ENCODE data around the gene PROKR1. TPM values are rescaled to one million over a fixed set of nuclear protein-coding genes. Genes with fewer than 3 reads are reported as not detected.

PROKR1 gene
- total RNA-seq, 4 donors from 2014 or later: not detected

DNA sequence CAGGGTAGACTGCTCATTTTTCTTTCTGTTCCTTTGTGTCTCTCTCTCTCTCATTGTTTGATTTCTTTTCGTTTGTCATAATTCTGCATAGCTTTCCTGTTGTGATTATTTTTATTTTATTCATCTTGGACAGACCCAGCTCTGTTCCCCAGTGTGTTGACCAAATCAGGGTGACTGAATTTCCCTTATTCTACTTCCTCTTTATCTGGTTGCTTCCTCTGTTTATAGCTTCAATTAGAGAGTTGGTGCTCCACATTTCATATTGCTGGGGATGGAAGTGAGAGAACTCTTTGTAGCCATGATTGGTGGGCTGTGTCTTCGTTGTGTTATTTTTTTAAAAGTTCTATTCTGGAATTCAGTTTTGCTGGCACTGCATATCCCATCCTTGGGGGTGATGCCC, 19.1 kb downstream of the PROKR1 start:
- Histone ChIP-seq H3K9me3 (no peaks in the 10 kb centered on the region), H3K27ac (no peak overlapping the region), H3K27me3 (no peaks in the 10 kb centered on the region), H3K4me3 (no peak overlapping the region), H3K36me3 (no peaks in the 10 kb centered on the region), H3K4me1 (no peaks in the 10 kb centered on the region)
- TF ChIP-seq POLR2A (IDR thresholded peaks at IDR 0.05): no peak
- TF ChIP-seq, protein P1, sequence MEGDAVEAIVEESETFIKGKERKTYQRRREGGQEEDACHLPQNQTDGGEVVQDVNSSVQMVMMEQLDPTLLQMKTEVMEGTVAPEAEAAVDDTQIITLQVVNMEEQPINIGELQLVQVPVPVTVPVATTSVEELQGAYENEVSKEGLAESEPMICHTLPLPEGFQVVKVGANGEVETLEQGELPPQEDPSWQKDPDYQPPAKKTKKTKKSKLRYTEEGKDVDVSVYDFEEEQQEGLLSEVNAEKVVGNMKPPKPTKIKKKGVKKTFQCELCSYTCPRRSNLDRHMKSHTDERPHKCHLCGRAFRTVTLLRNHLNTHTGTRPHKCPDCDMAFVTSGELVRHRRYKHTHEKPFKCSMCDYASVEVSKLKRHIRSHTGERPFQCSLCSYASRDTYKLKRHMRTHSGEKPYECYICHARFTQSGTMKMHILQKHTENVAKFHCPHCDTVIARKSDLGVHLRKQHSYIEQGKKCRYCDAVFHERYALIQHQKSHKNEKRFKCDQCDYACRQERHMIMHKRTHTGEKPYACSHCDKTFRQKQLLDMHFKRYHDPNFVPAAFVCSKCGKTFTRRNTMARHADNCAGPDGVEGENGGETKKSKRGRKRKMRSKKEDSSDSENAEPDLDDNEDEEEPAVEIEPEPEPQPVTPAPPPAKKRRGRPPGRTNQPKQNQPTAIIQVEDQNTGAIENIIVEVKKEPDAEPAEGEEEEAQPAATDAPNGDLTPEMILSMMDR (IDR thresholded peaks at IDR 0.05): no peak
- WGBS, 2 donors: 51 to 54% methylated on average over 2 of the region's 2 CpGs
- DNase-seq: no peak
- intact Hi-C loops (cut with DNase I): no loop called here

DNA sequence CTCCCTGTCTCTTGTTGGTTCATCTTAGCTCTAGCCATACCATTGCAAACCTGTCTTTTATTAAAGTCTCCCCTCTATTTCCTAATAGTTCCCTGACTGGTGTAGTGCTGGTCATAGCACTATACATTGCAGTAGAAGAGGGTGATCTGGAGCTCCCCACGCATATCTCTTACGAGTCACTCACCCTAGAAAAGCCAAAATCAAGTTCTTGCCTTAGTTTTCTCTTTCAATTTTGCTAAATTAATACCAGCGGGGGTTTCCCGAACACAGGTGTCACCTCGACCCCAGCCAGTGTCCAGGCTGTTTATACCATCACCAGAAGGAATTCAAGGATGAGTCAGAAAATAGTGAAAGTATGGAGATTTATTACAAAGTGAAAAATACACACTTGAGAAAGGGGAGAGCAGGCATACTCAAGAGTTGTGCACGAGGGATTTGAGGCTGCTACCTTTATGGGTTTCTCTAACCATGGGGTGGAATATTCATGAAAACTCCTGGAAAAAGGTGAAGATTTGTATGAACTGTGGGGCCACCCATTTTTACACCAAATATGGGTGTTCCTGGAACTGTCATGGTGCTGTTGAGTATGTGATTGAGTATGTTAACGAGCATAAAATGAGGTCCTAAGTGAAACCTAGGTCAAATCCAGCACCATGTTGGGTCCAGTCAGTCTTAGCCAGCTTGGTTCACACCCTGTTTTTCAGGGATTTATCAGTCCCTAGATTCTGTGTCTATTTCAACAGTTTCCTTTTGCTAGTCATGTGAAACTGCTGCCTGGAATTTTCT, 20.2 kb downstream of the PROKR1 start:
- DNase-seq: no peak
- Histone ChIP-seq H3K36me3 (no peaks in the 10 kb centered on the region), H3K4me1 (no peaks in the 10 kb centered on the region), H3K27ac (no peak overlapping the region), H3K27me3 (no peaks in the 10 kb centered on the region), H3K9me3 (no peaks in the 10 kb centered on the region), H3K4me3 (no peak overlapping the region)
- 74 to 85% methylated on average over 7 of the region's 7 CpGs for WGBS, 2 donors
- intact Hi-C loops (cut with DNase I): no loop called here
- TF ChIP-seq, protein P1 (IDR thresholded peaks at IDR 0.05): no peak
- TF ChIP-seq POLR2A (IDR thresholded peaks at IDR 0.05): no peak

DNA sequence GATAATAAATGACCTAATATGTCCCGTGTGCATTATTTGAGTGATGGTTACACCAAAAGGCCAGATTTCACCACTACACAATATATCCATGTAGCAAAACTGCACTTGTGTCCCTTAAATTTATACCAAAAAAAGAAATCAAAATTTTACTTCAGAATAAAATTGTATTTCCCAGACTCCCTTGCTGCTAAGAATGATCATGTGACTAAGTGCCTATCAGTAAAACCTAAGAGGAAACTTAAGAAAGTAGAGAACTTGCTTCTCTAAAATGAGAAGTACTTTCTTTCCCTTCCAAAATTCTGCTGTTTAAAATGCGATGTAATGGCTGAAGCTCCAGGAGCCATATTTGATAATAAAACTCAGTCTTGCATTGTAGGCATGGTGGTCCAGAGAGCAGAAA, 24.0 kb downstream of the PROKR1 start:
- H3K4me1 ChIP-seq: no peaks in the 10 kb centered on the region

DNA sequence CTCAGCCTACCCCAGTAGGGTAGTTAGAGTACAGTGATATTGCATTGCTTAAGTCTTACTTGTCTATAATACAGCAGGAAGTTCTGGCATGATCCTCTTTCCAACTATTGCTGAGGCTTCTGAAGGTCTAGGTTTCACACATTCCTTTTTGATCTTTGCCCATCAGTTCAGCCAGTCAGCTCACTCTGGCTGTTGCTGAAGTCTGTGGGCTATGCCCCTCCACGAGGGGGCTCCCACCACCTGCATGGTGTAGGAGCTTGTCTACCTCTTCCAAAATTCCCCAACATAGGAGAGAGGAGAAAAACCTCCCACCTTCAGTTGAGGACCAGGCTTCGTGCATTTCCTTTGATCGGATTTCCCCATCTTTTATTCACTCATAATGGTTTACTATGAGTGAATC, 26.3 kb downstream of the PROKR1 start:
- no peak for DNase-seq
- intact Hi-C loops (cut with DNase I): no loop called here
- 71 to 72% methylated on average over 3 of the region's 3 CpGs for WGBS, 2 donors

More for the DNA sequence above, 24.0 kb downstream of the PROKR1 start:
- DNase-seq: no peak
- Histone ChIP-seq H3K4me3 (no peak overlapping the region), H3K9me3 (no peaks in the 10 kb centered on the region), H3K27ac (no peak overlapping the region), H3K36me3 (no peaks in the 10 kb centered on the region), H3K27me3 (no peaks in the 10 kb centered on the region)
- no peak for TF ChIP-seq POLR2A (IDR thresholded peaks at IDR 0.05)
- TF ChIP-seq, protein P1 (IDR thresholded peaks at IDR 0.05): no peak
- WGBS, 2 donors: 89 to 90% methylated on average over 2 of the region's 2 CpGs
- intact Hi-C loops (cut with DNase I): no loop called here

DNA sequence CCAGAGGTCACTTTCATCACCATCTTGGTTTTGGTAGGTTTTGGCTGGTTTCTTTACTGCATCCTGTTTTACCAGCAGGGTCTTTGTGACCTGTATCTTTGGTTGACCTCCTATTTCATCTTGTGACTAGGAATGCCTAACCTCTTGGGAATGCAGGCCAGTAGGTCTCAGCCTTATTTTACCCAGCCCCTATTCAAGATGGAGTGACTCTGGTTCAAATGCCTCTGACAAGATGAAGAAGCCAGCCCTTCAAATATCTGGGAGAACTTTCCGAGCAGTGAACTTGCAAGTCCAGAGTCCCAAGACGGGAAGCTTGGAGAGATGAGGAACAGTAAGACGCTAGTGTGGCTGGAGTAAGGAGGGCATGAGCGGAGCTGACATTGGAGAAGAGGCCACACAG, 28.6 kb downstream of the PROKR1 start:
- H3K27me3 ChIP-seq: no peaks in the 10 kb centered on the region
- intact Hi-C loops (cut with DNase I): no loop called here
- DNase-seq: no peak
- TF ChIP-seq, protein P1 (IDR thresholded peaks at IDR 0.05): no peak
- TF ChIP-seq POLR2A (IDR thresholded peaks at IDR 0.05): no peak
- H3K36me3 ChIP-seq: no peaks in the 10 kb centered on the region
- H3K4me1 ChIP-seq: no peaks in the 10 kb centered on the region
- H3K4me3 ChIP-seq: no peak overlapping the region
- 82 to 94% methylated on average over 3 to 4 of the region's 4 CpGs for WGBS, 2 donors
- H3K27ac ChIP-seq: no peak overlapping the region
- peaks cover 0 to 6% (median 0%) of the 10 kb centered on the region in 3 donors for H3K9me3 ChIP-seq

More for the DNA sequence above, 26.3 kb downstream of the PROKR1 start:
- H3K4me1 ChIP-seq: no peaks in the 10 kb centered on the region
- TF ChIP-seq POLR2A (IDR thresholded peaks at IDR 0.05): no peak
- TF ChIP-seq, protein P1 (IDR thresholded peaks at IDR 0.05): no peak
- peaks cover 0 to 3% (median 0%) of the 10 kb centered on the region in 3 donors for H3K9me3 ChIP-seq
- H3K27ac ChIP-seq: no peak overlapping the region
- no peak overlapping the region for H3K4me3 ChIP-seq
- H3K27me3 ChIP-seq: no peaks in the 10 kb centered on the region
- no peaks in the 10 kb centered on the region for H3K36me3 ChIP-seq

Data from esophagus squamous epithelium (tissue), 5 donors.